Measurements from ENCODE around the gene RNF186. TPM values are rescaled to one million over a fixed set of nuclear protein-coding genes. Genes with fewer than 3 reads are reported as not detected.
"Not testable (repeated sequence)": the region's sequence is repeated elsewhere in the genome, so short reads cannot be mapped to it uniquely, and the experiment has no call there.

RNF186 gene
- total RNA-seq, 2 donors from 2014 or later = not detected

- Mint-ChIP-seq H3K4me1 (peaks cover 25% of the 10 kb centered on the region), H3K4me3 (peak overlapping the region; percentile 85), H3K36me3 (ENCODE audit: low read depth) (peaks cover 3% of the 10 kb centered on the region), H3K27me3 (no peaks in the 10 kb centered on the region), H3K27ac (peak overlapping the region; percentile 90)
- DNase-seq = no peak
- H3K9me3 ChIP-seq (ENCODE audit: control insufficient read depth, low read length, poor library complexity, severe bottlenecking) = no peaks in the 10 kb centered on the region
- ATAC-seq = no peak
Measured at GRCh38 chr1:19798486-19799229, 16.4 kb downstream of the RNF186 start.

- no peaks in the 10 kb centered on the region for H3K9me3 ChIP-seq (ENCODE audit: control insufficient read depth, low read length, poor library complexity, severe bottlenecking)
- Mint-ChIP-seq H3K4me1 (peaks cover 33% of the 10 kb centered on the region), H3K4me3 (peak overlapping the region; percentile 12), H3K27me3 (no peaks in the 10 kb centered on the region), H3K36me3 (ENCODE audit: low read depth) (peaks cover 6% of the 10 kb centered on the region), H3K27ac (peak overlapping the region; percentile 90)
- DNase-seq (no peak), ATAC-seq (no peak)
Measured at GRCh38 chr1:19797827-19798226, 17.3 kb downstream of the RNF186 start.

GRCh38 chr1:19794583-19794982 lies 20.5 kb downstream of the RNF186 start:
- H3K27ac Mint-ChIP-seq = peak overlapping the region; percentile 6
- no peaks in the 10 kb centered on the region for H3K27me3 Mint-ChIP-seq
- H3K36me3 Mint-ChIP-seq (ENCODE audit: low read depth) = peaks cover 8% of the 10 kb centered on the region
- ATAC-seq = no peak
- H3K9me3 ChIP-seq (ENCODE audit: control insufficient read depth, low read length, poor library complexity, severe bottlenecking) = no peaks in the 10 kb centered on the region
- H3K4me1 Mint-ChIP-seq = peaks cover 42% of the 10 kb centered on the region
- no peak overlapping the region for H3K4me3 Mint-ChIP-seq
- no peak for DNase-seq

- no peaks in the 10 kb centered on the region for H3K9me3 ChIP-seq (ENCODE audit: control insufficient read depth, low read length, poor library complexity, severe bottlenecking)
- peaks cover 36% of the 10 kb centered on the region for H3K4me1 Mint-ChIP-seq
- peaks cover 8% of the 10 kb centered on the region for H3K36me3 Mint-ChIP-seq (ENCODE audit: low read depth)
- H3K4me3 Mint-ChIP-seq = peak overlapping the region; percentile 55
- H3K27ac Mint-ChIP-seq = peak overlapping the region; percentile 29
- no peak for DNase-seq
- peak; percentile 32 for ATAC-seq
- no peaks in the 10 kb centered on the region for H3K27me3 Mint-ChIP-seq
Measured at GRCh38 chr1:19793360-19794046, 21.6 kb downstream of the RNF186 start.

DNA sequence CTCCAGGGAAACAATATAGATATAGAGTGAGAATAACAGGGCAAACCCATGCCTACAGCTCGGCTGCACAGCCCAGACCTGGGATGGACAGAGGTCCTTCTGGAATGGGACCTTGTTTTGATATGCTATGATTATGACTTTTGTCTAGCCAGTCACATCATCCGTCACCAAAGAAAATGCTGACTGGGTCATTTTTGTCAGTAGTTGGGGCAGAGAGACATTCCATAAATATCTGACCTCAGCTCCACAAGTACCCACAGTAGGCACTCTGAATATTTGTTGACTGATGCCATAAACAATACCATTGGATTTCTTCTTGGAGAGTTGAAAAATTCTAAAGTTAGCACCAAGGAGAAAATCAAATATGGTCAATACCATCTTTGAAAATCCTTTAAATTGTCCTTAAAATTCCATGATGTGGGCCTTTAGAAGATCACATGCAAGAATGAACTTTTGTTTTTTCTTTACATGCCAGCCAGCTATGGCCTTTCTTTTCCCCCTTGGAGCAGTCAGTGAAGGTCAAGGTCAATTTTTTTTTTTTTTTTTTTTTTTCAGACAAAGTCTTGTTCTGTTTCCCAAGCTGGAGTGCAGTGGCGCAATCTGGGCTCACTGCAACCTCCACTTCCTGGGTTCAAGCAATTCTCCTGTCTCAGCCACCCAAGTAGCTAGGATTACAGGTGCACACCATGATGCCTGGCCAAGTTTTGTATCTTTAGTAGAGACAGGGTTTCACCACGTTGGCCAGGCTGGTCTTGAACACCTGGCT lies 22.7 kb downstream of the RNF186 start:
- H3K4me3 Mint-ChIP-seq = no peak overlapping the region
- no peak overlapping the region for H3K27ac Mint-ChIP-seq
- H3K27me3 Mint-ChIP-seq = no peaks in the 10 kb centered on the region
- no peak for ATAC-seq
- H3K9me3 ChIP-seq (ENCODE audit: control insufficient read depth, low read length, poor library complexity, severe bottlenecking) = no peaks in the 10 kb centered on the region
- H3K4me1 Mint-ChIP-seq = peaks cover 31% of the 10 kb centered on the region
- DNase-seq = no peak
- peaks cover 8% of the 10 kb centered on the region for H3K36me3 Mint-ChIP-seq (ENCODE audit: low read depth)

- Mint-ChIP-seq H3K4me3 (peak overlapping the region; percentile 5), H3K4me1 (peaks cover 30% of the 10 kb centered on the region), H3K36me3 (ENCODE audit: low read depth) (peaks cover 14% of the 10 kb centered on the region)
- H3K9me3 ChIP-seq (ENCODE audit: control insufficient read depth, low read length, poor library complexity, severe bottlenecking); DNase-seq; ATAC-seq; H3K27ac Mint-ChIP-seq; H3K27me3 Mint-ChIP-seq: not testable (repeated sequence)
Measured at GRCh38 chr1:19790061-19790975, 24.8 kb downstream of the RNF186 start.

- Mint-ChIP-seq H3K27me3 (no peaks in the 10 kb centered on the region), H3K27ac (peak overlapping the region; percentile 32), H3K4me3 (no peak overlapping the region), H3K4me1 (peaks cover 15% of the 10 kb centered on the region), H3K36me3 (ENCODE audit: low read depth) (peaks cover 17% of the 10 kb centered on the region)
- H3K9me3 ChIP-seq (ENCODE audit: control insufficient read depth, low read length, poor library complexity, severe bottlenecking) = no peaks in the 10 kb centered on the region
- no peak for ATAC-seq
- DNase-seq = no peak
Measured at GRCh38 chr1:19786988-19787423, 28.1 kb downstream of the RNF186 start.

- no peak for ATAC-seq
- Mint-ChIP-seq H3K27me3 (no peaks in the 10 kb centered on the region), H3K27ac (no peak overlapping the region), H3K4me1 (peaks cover 14% of the 10 kb centered on the region), H3K4me3 (no peak overlapping the region), H3K36me3 (ENCODE audit: low read depth) (peaks cover 16% of the 10 kb centered on the region)
- no peak for DNase-seq
- no peaks in the 10 kb centered on the region for H3K9me3 ChIP-seq (ENCODE audit: control insufficient read depth, low read length, poor library complexity, severe bottlenecking)
Measured at GRCh38 chr1:19785660-19786059, 29.4 kb downstream of the RNF186 start.

- no peak for ATAC-seq
- DNase-seq = no peak
- peaks cover 4% of the 10 kb centered on the region for H3K4me1 Mint-ChIP-seq
- H3K9me3 ChIP-seq (ENCODE audit: control insufficient read depth, low read length, poor library complexity, severe bottlenecking) = no peaks in the 10 kb centered on the region
- H3K27me3 Mint-ChIP-seq = no peaks in the 10 kb centered on the region
- no peak overlapping the region for H3K4me3 Mint-ChIP-seq
- peaks cover 15% of the 10 kb centered on the region for H3K36me3 Mint-ChIP-seq (ENCODE audit: low read depth)
- no peak overlapping the region for H3K27ac Mint-ChIP-seq
Measured at GRCh38 chr1:19780267-19780877, 34.7 kb downstream of the RNF186 start.

GRCh38 chr1:19776933-19777332 lies 38.1 kb downstream of the RNF186 start:
- peaks cover 4% of the 10 kb centered on the region for H3K4me1 Mint-ChIP-seq
- DNase-seq (no peak), ATAC-seq (no peak)
- no peak overlapping the region for H3K27ac Mint-ChIP-seq
- H3K4me3 Mint-ChIP-seq = no peak overlapping the region
- no peaks in the 10 kb centered on the region for H3K9me3 ChIP-seq (ENCODE audit: control insufficient read depth, low read length, poor library complexity, severe bottlenecking)
- H3K27me3 Mint-ChIP-seq = no peaks in the 10 kb centered on the region
- peaks cover 7% of the 10 kb centered on the region for H3K36me3 Mint-ChIP-seq (ENCODE audit: low read depth)

DNA sequence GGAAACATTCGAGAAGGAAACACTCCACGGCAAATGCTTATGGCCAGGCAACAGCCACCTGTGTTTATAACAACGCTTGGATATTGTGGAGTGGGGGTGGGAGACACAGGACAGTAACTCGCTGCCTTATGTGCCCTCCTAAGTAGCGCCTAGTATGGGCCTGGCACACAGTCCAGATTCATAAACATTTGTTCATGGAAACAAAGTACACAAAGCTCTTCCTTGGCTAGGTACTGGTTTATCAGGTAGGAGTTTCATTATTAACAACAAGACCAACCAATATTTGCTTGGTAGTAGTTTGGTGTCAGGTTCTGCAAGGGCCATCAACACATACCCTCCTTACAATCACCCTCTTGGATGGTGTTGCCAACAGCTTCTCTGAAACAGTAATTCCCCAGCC lies 38.8 kb downstream of the RNF186 start:
- no peak overlapping the region for H3K4me3 Mint-ChIP-seq
- H3K27ac Mint-ChIP-seq = no peak overlapping the region
- peaks cover 4% of the 10 kb centered on the region for H3K4me1 Mint-ChIP-seq
- ATAC-seq = no peak
- H3K27me3 Mint-ChIP-seq = no peaks in the 10 kb centered on the region
- no peak for DNase-seq
- no peaks in the 10 kb centered on the region for H3K9me3 ChIP-seq (ENCODE audit: control insufficient read depth, low read length, poor library complexity, severe bottlenecking)
- peaks cover 7% of the 10 kb centered on the region for H3K36me3 Mint-ChIP-seq (ENCODE audit: low read depth)

DNA sequence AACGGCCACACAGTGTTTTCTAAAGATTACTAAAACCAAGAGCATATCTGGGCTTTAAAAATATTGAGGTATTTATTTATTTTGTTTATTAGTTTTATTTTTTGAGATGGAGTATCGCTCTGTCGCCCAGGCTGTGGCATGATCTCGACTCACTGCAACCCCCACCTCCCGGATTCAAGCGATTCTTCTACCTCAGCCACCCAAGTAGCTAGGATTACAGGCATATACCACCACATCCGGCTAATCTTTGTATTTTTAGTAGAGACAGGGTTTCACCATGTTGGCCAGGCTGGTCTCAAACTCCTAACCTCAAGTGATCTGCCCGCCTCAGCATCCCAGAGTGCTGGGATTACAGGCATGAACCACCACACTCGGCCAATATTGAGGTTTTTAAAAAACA lies 39.3 kb downstream of the RNF186 start:
- Mint-ChIP-seq H3K27ac (no peak overlapping the region), H3K4me1 (peaks cover 3% of the 10 kb centered on the region), H3K4me3 (no peak overlapping the region), H3K27me3 (no peaks in the 10 kb centered on the region), H3K36me3 (ENCODE audit: low read depth) (peaks cover 7% of the 10 kb centered on the region)
- DNase-seq (no peak), ATAC-seq (no peak)
- H3K9me3 ChIP-seq (ENCODE audit: control insufficient read depth, low read length, poor library complexity, severe bottlenecking) = no peaks in the 10 kb centered on the region

Data from T-helper 17 cell (primary cell).